Measurements from ENCODE around the gene ZNF474. TPM values are rescaled to one million over a fixed set of nuclear protein-coding genes. Genes with fewer than 3 reads are reported as not detected.

ZNF474 gene
- total RNA-seq, 1 experiment from 2014 or later, result 0.36 TPM

GRCh38 chr5:122200865-122201264 is 71.5 kb downstream of the ZNF474 start:
- H3K27ac ChIP-seq (ENCODE audit: low read length), result no peak overlapping the region
- ChIA-PET POLR2A (ENCODE audit: unreplicated experiment) (no interaction called here), CTCF (no interaction called here)
- TF ChIP-seq EZH2phosphoT487 (IDR thresholded peaks at IDR 0.05; ENCODE audit: borderline replicate concordance, low read length) (no peak), EZH2 (IDR thresholded peaks at IDR 0.05; ENCODE audit: low read length, unreplicated experiment) (no peak), CTCF (conservative IDR thresholded peaks at IDR 0.05; ENCODE audit: low read depth, low read length) (no peak)
- H2AFZ ChIP-seq (ENCODE audit: low read length), result no peak overlapping the region
- intact Hi-C loops (cut with micrococcal nuclease), result no loop called here
- no peaks in the 10 kb centered on the region for H4K20me1 ChIP-seq (ENCODE audit: low read length)
- H3K4me2 ChIP-seq (ENCODE audit: low read length), result no peak overlapping the region
- ATAC-seq, result no peak
- no peak overlapping the region for H3K4me3 ChIP-seq (ENCODE audit: low read length)
- no peaks in the 10 kb centered on the region for H3K9me2 ChIP-seq (replicated peaks; ENCODE audit: low read length)
- no peaks in the 10 kb centered on the region for H3K9me3 ChIP-seq (ENCODE audit: low read length)
- DNase-seq, result no peak
- H3K27me3 ChIP-seq (ENCODE audit: low read length), result peaks cover 9% of the 10 kb centered on the region; the same call in 1 of the 2 replicates
- H3F3A ChIP-seq (ENCODE audit: low read length, unreplicated experiment), result no peaks in the 10 kb centered on the region
- no peaks in the 10 kb centered on the region for H3K4me1 ChIP-seq (ENCODE audit: insufficient read depth, low read length)
- H3K79me2 ChIP-seq (ENCODE audit: low read length), result no peaks in the 10 kb centered on the region
- H3K9ac ChIP-seq (ENCODE audit: low read length), result no peak overlapping the region
- H3K36me3 ChIP-seq (ENCODE audit: low read depth, low read length), result no peaks in the 10 kb centered on the region
- BruUV-seq (replicated peaks), result no TSS peak

- Histone ChIP-seq H3K9me3 (ENCODE audit: low read length) (no peaks in the 10 kb centered on the region), H3K36me3 (ENCODE audit: low read depth, low read length) (no peaks in the 10 kb centered on the region), H3K4me2 (ENCODE audit: low read length) (no peak overlapping the region), H3K27ac (ENCODE audit: low read length) (no peak overlapping the region), H4K20me1 (ENCODE audit: low read length) (no peaks in the 10 kb centered on the region), H3K4me1 (ENCODE audit: insufficient read depth, low read length) (no peaks in the 10 kb centered on the region), H3F3A (ENCODE audit: low read length, unreplicated experiment) (no peaks in the 10 kb centered on the region), H3K9ac (ENCODE audit: low read length) (no peak overlapping the region), H3K4me3 (ENCODE audit: low read length) (no peak overlapping the region), H3K27me3 (ENCODE audit: low read length) (peaks cover 9% of the 10 kb centered on the region; the same call in 1 of the 2 replicates), H3K79me2 (ENCODE audit: low read length) (no peaks in the 10 kb centered on the region), H2AFZ (ENCODE audit: low read length) (no peak overlapping the region), H3K9me2 (replicated peaks; ENCODE audit: low read length) (no peaks in the 10 kb centered on the region)
- no TSS peak for BruUV-seq (replicated peaks)
- intact Hi-C loops (cut with micrococcal nuclease), result no loop called here
- ChIA-PET CTCF (no interaction called here), POLR2A (ENCODE audit: unreplicated experiment) (no interaction called here)
- no peak for DNase-seq
- TF ChIP-seq EZH2 (IDR thresholded peaks at IDR 0.05; ENCODE audit: low read length, unreplicated experiment), result no peak
- TF ChIP-seq CTCF (conservative IDR thresholded peaks at IDR 0.05; ENCODE audit: low read depth, low read length), result no peak
- TF ChIP-seq EZH2phosphoT487 (IDR thresholded peaks at IDR 0.05; ENCODE audit: borderline replicate concordance, low read length), result no peak
- ATAC-seq, result no peak
Observed at GRCh38 chr5:122201365-122201764, 72.0 kb downstream of the ZNF474 start.

- H3K9me3 ChIP-seq (ENCODE audit: low read length), result no peaks in the 10 kb centered on the region
- no TSS peak for BruUV-seq (replicated peaks)
- peaks cover 7% of the 10 kb centered on the region; the same call in 1 of the 2 replicates for H3K27me3 ChIP-seq (ENCODE audit: low read length)
- ChIA-PET CTCF (no interaction called here), POLR2A (ENCODE audit: unreplicated experiment) (no interaction called here)
- no peaks in the 10 kb centered on the region for H3K4me1 ChIP-seq (ENCODE audit: insufficient read depth, low read length)
- no peaks in the 10 kb centered on the region for H3K9me2 ChIP-seq (replicated peaks; ENCODE audit: low read length)
- TF ChIP-seq EZH2 (IDR thresholded peaks at IDR 0.05; ENCODE audit: low read length, unreplicated experiment) (no peak), EZH2phosphoT487 (IDR thresholded peaks at IDR 0.05; ENCODE audit: borderline replicate concordance, low read length) (no peak), CTCF (conservative IDR thresholded peaks at IDR 0.05; ENCODE audit: low read depth, low read length) (no peak)
- no peak overlapping the region for H3K27ac ChIP-seq (ENCODE audit: low read length)
- no peaks in the 10 kb centered on the region for H3F3A ChIP-seq (ENCODE audit: low read length, unreplicated experiment)
- H3K4me3 ChIP-seq (ENCODE audit: low read length), result no peak overlapping the region
- intact Hi-C loops (cut with micrococcal nuclease), result no loop called here
- no peak overlapping the region for H3K4me2 ChIP-seq (ENCODE audit: low read length)
- ATAC-seq (no peak), DNase-seq (no peak)
- H3K9ac ChIP-seq (ENCODE audit: low read length), result no peak overlapping the region
- no peaks in the 10 kb centered on the region for H3K36me3 ChIP-seq (ENCODE audit: low read depth, low read length)
- no peaks in the 10 kb centered on the region for H3K79me2 ChIP-seq (ENCODE audit: low read length)
- H4K20me1 ChIP-seq (ENCODE audit: low read length), result no peaks in the 10 kb centered on the region
- no peak overlapping the region for H2AFZ ChIP-seq (ENCODE audit: low read length)
Observed at GRCh38 chr5:122202952-122203351, 73.6 kb downstream of the ZNF474 start.

Other genes starting within 250 kb of the ZNF474 start
- 11.9 and 12.2 TPM in 2 replicates for gene SRFBP1, start 167.6 kb upstream of the ZNF474 start, total RNA-seq (2014; rRNA removed)
- gene LOX, start 51.3 kb upstream of the ZNF474 start, total RNA-seq (2014; rRNA removed), result 0.18 and 0.23 TPM in 2 replicates
- not detected in 2 replicates for gene SNCAIP, start 182.7 kb downstream of the ZNF474 start, total RNA-seq (2014; rRNA removed)

Measured in PC-3 (cell line).